ENCODE data around the gene RNF34.

GRCh38 chr12:121468499-121468801 lies 68.5 kb downstream of the RNF34 start:
- no peak for TF ChIP-seq GATA3 (IDR thresholded peaks at IDR 0.05; ENCODE audit: low read depth, low read length)
- TF ChIP-seq GATA2 (IDR thresholded peaks at IDR 0.05; ENCODE audit: low read depth, low read length): no peak
